ENCODE measurements around the gene PHLDB3. TPM values are rescaled to one million over a fixed set of nuclear protein-coding genes. Genes with fewer than 3 reads are reported as not detected.
A peak's percentile ranks its signal among the peaks of the same experiment; 100 is the strongest.

Gene PHLDB3
- total RNA-seq, 1 donor: 22.9 TPM

GRCh38 chr19:43471091-43471490 lies 33.5 kb downstream of the PHLDB3 start:
- no peak for DNase-seq (ENCODE audit: low read depth in 2 of 3, low spot score in 2 of 3)

DNA sequence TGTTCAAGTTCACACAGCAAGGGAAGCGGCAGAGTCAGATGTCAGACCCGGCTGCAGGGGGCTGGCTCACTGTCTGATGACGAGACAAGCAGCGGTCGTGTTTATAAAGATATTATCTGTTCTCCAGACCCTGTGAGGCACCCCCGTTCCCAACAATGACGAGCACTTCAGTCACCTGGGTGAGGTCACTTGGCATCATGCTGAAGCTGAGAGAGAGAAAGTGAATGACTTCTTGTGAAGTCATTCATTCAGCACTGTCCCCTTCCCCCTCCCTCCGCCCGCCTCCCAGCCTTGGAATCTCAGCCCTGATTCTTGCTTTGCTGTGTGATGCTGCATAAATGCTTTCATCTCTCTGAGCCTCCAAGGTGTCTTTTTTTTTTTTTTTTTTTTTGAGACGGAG lies 34.3 kb downstream of the PHLDB3 start:
- DNase-seq (ENCODE audit: low read depth in 2 of 3, low spot score in 2 of 3): no peak

DNA sequence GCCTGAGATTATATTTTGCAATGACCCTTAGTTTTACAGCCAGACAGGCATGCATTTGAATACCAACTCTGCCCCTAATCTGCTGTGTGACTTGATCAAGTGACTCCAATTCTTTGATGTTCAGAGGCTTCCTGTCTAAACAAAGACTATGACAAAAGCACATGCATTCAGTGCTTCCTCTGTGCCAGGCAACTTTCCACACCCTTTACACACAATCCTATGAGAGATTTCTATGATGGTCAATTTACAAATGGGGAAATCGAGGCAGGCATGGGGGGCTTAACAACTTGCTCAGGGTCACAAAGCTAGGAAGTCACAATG lies 35.4 kb downstream of the PHLDB3 start:
- no peak for DNase-seq (ENCODE audit: low read depth in 2 of 3, low spot score in 2 of 3)

- no peak for DNase-seq (ENCODE audit: low read depth in 2 of 3, low spot score in 2 of 3)
These were observed 36.0 kb downstream of the PHLDB3 start for GRCh38 chr19:43468354-43469159.

DNA sequence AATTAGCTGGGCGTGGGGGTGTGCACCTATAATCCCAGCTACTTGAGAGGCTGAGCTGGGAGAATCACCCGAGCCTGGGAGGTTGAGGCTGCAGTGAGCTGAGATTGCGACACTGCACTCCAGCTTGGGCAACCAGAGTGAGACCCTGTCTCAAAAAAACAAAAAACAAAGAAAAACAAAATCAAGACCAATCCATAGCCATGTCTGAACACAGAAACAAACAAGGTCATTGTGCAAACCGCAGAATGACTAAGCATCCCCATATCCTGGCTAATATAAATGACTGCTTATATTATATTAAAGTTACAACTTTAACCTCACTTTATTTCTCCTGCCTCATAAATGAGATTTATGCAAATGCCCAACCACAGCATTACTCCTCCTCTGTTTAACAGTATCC lies 36.8 kb downstream of the PHLDB3 start:
- peak in 2 of 3 donors; percentile 60 to 61 for DNase-seq (ENCODE audit: low read depth in 2 of 3, low spot score in 2 of 3)

- no peak for DNase-seq (ENCODE audit: low read depth in 2 of 3, low spot score in 2 of 3)
These were observed 37.3 kb downstream of the PHLDB3 start for GRCh38 chr19:43467276-43467675.

GRCh38 chr19:43466793-43467192 lies 37.8 kb downstream of the PHLDB3 start:
- no peak for DNase-seq (ENCODE audit: low read depth in 2 of 3, low spot score in 2 of 3)

DNA sequence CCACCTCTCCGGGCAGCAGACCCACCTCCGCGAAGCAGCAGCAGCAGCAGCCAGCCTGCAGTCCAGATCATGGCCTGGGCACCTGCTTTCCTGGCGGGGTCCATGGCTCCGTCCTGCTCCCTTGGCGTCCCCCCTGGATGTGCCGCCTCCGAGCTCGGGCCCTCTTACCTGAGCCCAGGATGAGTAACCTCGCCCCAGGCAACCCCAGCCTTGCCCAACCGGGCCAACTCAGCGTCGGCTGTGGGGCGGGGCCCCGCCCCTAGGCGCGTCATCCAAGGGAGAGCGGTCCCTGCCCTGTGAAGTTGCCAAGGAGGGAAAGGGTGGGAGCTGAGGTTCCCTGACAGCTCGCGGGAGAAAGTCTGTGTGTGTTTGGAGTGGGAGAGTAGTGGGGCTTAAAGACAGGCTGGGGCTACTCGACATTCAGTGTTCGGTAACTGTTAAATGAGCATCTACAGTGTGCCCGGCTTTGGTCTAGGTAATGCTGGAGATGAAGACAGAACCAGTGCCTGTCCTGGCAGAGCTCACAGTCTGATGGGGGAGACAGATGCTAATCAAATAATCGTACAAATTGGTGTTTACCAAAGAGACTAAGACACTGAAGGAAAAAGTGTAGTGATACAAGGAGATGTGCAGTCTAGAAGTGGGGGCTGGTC lies 39.0 kb downstream of the PHLDB3 start, which contains the start of gene LYPD3:
TSS of gene LYPD3 (minus strand) at position 141 of the 653 bp plus-strand sequence. CDS start at position 104, 37 bp downstream.
- DNase-seq (ENCODE audit: low read depth in 2 of 3, low spot score in 2 of 3): no peak

- DNase-seq (ENCODE audit: low read depth in 2 of 3, low spot score in 2 of 3): no peak
These were observed 40.3 kb downstream of the PHLDB3 start for GRCh38 chr19:43464134-43464775.

DNA sequence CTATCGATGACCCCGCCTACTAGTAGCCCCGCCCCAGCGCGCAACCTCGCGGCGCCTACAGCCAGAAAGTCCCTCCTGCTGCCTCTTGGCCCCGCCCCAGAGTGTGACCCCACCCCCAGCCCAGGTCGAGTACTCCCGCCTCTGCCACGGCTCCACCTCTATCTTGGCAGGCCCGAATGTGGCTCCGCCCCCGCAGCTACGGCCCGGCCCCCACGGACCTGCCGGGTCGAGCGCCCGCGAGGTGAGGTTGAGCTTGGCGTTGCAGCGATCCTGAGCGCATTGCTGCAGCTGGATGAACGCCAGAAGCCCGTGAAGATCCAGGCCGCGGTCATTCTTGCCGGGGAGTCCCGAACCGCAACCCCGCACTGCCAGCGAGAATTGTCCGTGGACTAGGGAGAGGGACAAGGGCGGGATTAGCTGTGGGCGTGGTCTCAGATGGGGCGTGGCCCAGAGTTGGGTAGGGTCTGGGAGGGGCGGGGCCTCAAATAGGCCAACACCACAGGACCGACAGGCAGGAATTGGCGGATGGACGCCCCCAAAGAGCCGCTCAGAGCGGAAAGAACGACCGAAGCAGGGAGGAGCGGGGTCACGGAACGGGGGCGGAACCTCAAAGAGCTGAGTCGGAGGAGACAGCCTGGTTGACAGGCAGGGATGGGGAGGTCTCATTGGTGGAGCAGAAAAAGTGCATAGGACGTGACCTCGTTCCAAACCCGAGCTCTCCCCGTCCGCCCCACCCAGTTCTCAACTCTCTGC lies 41.0 kb downstream of the PHLDB3 start:
- peak; percentile 97 to 98 (median 97) for DNase-seq (ENCODE audit: low read depth in 2 of 3, low spot score in 2 of 3)

- DNase-seq (ENCODE audit: low read depth in 2 of 3, low spot score in 2 of 3): no peak
These were observed 41.7 kb downstream of the PHLDB3 start for GRCh38 chr19:43462785-43463380.

DNA sequence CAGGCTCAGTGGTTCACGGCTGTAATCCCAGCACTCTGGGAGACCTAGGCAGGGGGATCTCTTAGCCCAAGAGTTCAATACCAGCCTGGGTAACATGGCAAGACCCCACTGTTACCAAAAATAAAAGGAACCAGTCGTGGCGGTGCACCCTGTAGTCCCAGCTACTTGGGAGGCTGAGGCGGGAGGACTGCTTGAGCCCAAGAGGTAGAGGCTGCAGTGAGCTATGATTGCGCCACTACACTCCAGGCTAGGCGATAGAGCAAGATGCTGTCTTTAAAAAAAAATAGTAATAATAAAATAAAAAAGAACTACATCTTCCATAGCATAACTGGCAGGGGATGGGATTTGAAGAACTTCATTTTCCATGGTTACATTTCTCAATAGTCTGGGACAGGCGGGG lies 42.2 kb downstream of the PHLDB3 start:
- no peak for DNase-seq (ENCODE audit: low read depth in 2 of 3, low spot score in 2 of 3)

GRCh38 chr19:43461303-43461702 lies 43.2 kb downstream of the PHLDB3 start:
- no peak for DNase-seq (ENCODE audit: low read depth in 2 of 3, low spot score in 2 of 3)

DNA sequence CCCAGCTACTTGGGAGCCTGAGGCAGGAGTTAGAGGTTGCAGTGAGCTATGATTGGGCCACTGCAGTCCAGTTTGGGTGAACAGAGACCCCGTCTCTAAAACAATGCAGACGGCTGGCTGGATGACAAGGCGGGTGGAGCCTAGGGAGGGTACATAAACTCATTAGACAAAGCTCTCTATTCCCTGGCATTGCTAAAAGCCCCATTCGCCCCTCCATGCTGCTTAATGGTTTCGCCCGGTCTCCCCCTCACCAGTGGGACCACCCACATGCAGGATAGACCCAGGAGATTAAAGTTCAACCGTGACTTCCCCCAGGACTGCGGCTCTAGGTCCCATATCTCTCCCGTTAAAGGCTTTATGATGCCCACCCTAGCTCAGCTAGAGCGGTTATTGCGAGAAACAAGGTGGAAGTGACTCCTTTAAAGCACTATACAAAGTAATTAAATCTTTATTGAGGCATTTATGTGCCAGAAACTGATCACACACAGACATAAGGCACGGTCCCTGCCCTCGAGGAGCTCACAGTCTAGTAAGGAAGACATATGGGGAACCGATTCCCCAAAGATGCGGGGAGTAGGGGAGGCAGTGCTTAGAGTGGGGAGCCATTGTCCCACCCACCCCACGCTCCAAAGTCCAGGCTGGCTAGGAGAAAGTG lies 44.1 kb downstream of the PHLDB3 start:
- DNase-seq (ENCODE audit: low read depth in 2 of 3, low spot score in 2 of 3): no peak

DNA sequence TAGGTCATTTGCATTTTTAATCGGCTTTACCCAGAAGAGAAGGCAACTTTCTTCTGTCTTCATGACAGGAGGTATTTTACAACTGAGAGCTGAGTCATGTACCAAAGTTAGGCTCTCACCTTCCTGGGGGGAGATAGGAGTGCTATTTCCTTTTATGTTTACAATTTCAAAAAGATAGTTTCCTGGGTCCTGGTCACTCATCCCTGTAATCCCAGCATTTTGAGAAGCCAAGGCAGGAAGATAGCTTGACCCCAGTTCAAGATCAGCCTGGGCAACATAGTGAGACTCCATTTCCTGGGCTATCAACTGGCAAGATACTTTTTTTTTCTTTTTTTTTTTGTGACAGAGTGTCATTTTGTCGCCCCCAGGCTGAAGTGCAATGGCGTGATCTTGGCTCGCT lies 46.7 kb downstream of the PHLDB3 start:
- DNase-seq (ENCODE audit: low read depth in 2 of 3, low spot score in 2 of 3): no peak

- DNase-seq (ENCODE audit: low read depth in 2 of 3, low spot score in 2 of 3): no peak
These were observed 49.0 kb downstream of the PHLDB3 start for GRCh38 chr19:43455321-43456113.

DNA sequence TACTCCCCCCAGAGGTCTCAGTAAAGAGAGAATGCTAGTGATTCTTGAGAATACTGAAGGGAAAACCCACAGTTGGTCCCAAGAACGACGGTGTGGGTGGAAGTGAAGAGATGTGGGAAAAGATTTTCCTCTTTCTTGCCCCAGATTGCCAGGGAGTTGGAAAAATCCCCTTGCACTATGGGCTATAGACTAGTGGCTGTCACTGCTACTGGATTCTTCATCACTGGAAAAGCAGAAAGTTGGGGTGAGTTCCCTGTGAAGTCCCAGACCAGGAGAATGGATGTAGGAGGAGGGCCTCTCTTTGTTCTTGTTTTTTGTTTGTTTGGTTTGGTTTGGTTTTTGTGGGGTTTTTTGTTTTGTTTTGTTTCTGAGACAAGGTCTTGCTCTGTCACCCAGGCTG lies 50.5 kb downstream of the PHLDB3 start:
- no peak for DNase-seq (ENCODE audit: low read depth in 2 of 3, low spot score in 2 of 3)

DNA sequence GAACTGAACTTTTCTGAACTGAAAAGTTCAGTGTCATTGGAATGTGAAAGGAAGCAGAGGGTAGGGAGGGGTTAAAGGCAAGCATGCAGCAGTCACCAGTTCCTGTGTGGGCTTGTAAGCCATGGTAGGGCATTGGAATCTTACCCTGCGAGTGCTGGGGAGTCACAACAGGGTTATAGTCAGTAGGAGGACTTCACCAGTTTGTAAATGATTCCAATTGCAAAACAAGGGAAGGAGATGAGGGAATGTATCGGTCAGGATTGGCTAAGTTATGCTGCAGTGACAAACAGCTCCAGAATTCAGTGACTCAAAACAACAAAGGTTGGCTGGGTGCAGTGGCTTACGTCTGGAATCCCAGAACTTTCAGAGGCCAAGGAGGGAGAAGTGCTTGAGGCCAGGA lies 52.0 kb downstream of the PHLDB3 start:
- DNase-seq (ENCODE audit: low read depth in 2 of 3, low spot score in 2 of 3): no peak

DNA sequence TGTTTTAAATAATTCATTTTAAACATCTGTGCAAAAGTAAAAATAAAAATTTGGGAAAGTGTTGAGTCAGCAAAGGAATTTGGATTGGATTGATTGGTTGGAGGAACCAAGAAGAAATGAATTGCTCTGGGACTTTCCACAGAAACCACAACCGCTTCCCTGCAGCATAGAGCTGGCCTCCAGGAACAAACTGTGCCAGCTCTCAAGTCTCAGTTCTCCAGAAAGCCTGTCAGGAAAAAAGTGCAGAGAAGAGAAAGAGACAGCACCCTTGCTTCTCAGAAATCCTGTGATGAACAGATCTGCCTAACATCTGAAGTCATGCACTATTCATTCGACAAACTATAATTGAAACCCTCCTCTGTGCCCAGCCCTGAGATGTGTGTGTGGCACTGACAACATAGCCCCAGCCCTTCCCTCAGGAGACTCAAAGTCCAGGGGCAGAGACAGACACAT lies 54.0 kb downstream of the PHLDB3 start:
- DNase-seq (ENCODE audit: low read depth in 2 of 3, low spot score in 2 of 3): no peak
